ENCODE data around the gene ATF6B.

GRCh38 chr6:32111424-32112066, 16.5 kb downstream of the ATF6B start:
- TF ChIP-seq GATA2 (IDR thresholded peaks at IDR 0.05; ENCODE audit: low read depth, low read length) (no peak), GATA3 (IDR thresholded peaks at IDR 0.05; ENCODE audit: low read depth, low read length) (no peak)
